Measurements from ENCODE around the gene BDKRB2.
A peak's percentile ranks its signal among the peaks of the same experiment; 100 is the strongest.

The BDKRB2 gene

GRCh38 chr14:96255501-96256366 is 51.1 kb downstream of the BDKRB2 start, which contains the start of gene BDKRB1:
Gene BDKRB1 (plus strand): TSS chr14:96256210. CDS start chr14:96263683, 7,473 bp downstream.
- no peak for DNase-seq

- DNase-seq: no peak
Observed at GRCh38 chr14:96256407-96256806, 51.8 kb downstream of the BDKRB2 start.

GRCh38 chr14:96257056-96257455 is 52.4 kb downstream of the BDKRB2 start:
- DNase-seq: no peak

- DNase-seq: no peak
Observed at GRCh38 chr14:96257900-96258299, 53.3 kb downstream of the BDKRB2 start.

- no peak for DNase-seq
Observed at GRCh38 chr14:96260341-96260821, 55.7 kb downstream of the BDKRB2 start.

GRCh38 chr14:96261053-96261452 is 56.4 kb downstream of the BDKRB2 start:
- no peak for DNase-seq

- DNase-seq: no peak
Observed at GRCh38 chr14:96261772-96262655, 57.4 kb downstream of the BDKRB2 start.

- no peak for DNase-seq
Observed at GRCh38 chr14:96263347-96264199, 58.9 kb downstream of the BDKRB2 start.

- no peak for DNase-seq
Observed at GRCh38 chr14:96264200-96264553, 59.5 kb downstream of the BDKRB2 start.

GRCh38 chr14:96264853-96265252 is 60.2 kb downstream of the BDKRB2 start:
- no peak for DNase-seq

- no peak for DNase-seq
Observed at GRCh38 chr14:96265383-96266095, 60.9 kb downstream of the BDKRB2 start.

- DNase-seq: no peak
Observed at GRCh38 chr14:96267336-96267735, 62.7 kb downstream of the BDKRB2 start.

GRCh38 chr14:96267916-96268315 is 63.3 kb downstream of the BDKRB2 start:
- DNase-seq: no peak

GRCh38 chr14:96268431-96269358 is 64.1 kb downstream of the BDKRB2 start:
- DNase-seq: peak; percentile 81

- no peak for DNase-seq
Observed at GRCh38 chr14:96269359-96269710, 64.7 kb downstream of the BDKRB2 start.

- no peak for DNase-seq
Observed at GRCh38 chr14:96270565-96271420, 66.2 kb downstream of the BDKRB2 start.

- no peak for DNase-seq
Observed at GRCh38 chr14:96271421-96271762, 66.8 kb downstream of the BDKRB2 start.

- DNase-seq: no peak
Observed at GRCh38 chr14:96272777-96273473, 68.3 kb downstream of the BDKRB2 start.

GRCh38 chr14:96273629-96274028 is 69.0 kb downstream of the BDKRB2 start:
- no peak for DNase-seq

Measured in kidney glomerular epithelial cell (primary cell).